Retinal pigment epithelial cell (primary cell): ENCODE data around the gene CD96.

Experiments
- DNase-seq: peaks from one replicate; pipeline ENCODE4 v3.0.0-alpha.2; 2010; ENCODE audit warnings: low read depth
- H3K4me3 ChIP-seq: 2 replicates; pipeline ENCODE4 v1.5.1; 2011; ENCODE audit warnings: mild to moderate bottlenecking, low read length, control low read depth, moderate library complexity
- CTCF ChIP-seq: conservative IDR thresholded peaks from 2 replicates; pipeline ENCODE4 v1.5.1; 2011; ENCODE audit warnings: low read depth, low read length, control low read depth, inconsistent platforms

Gene CD96

GRCh38 chr3:111577113-111577512 lies 35.1 kb downstream of the CD96 start:
- no peak for DNase-seq
- no peak for TF ChIP-seq CTCF
- no peak overlapping the region for H3K4me3 ChIP-seq

GRCh38 chr3:111577798-111578685 lies 36.0 kb downstream of the CD96 start:
- H3K4me3 ChIP-seq, result no peak overlapping the region
- TF ChIP-seq CTCF, result peak; percentile 67
- DNase-seq, result peak; percentile 43

- no peak for DNase-seq
- H3K4me3 ChIP-seq, result no peak overlapping the region
- TF ChIP-seq CTCF, result no peak
Measured at GRCh38 chr3:111578867-111579266, 36.9 kb downstream of the CD96 start.

- H3K4me3 ChIP-seq, result no peak overlapping the region
- TF ChIP-seq CTCF, result no peak
- peak; percentile 23 for DNase-seq
Measured at GRCh38 chr3:111579495-111579894, 37.5 kb downstream of the CD96 start.

- DNase-seq, result no peak
- no peak overlapping the region for H3K4me3 ChIP-seq
- no peak for TF ChIP-seq CTCF
Measured at GRCh38 chr3:111581403-111582119, 39.6 kb downstream of the CD96 start.

GRCh38 chr3:111582120-111582474 lies 40.1 kb downstream of the CD96 start:
- peak; percentile 86 for DNase-seq
- H3K4me3 ChIP-seq, result no peak overlapping the region
- no peak for TF ChIP-seq CTCF
